ENCODE results near the gene ALG9. TPM values are rescaled to one million over a fixed set of nuclear protein-coding genes. Genes with fewer than 3 reads are reported as not detected.

Gene ALG9
- total RNA-seq, 3 donors from 2014 or later (not counting 1 experiment from before 2014, with no cell fraction given): 30.6 to 37.1 (median 35.4) TPM

GRCh38 chr11:111878385-111878848, 7.0 kb upstream of the ALG9 start:
- Mint-ChIP-seq H3K4me3 (peak overlapping the region; percentile 99), H3K9me3 (no peaks in the 10 kb centered on the region), H3K36me3 (no peaks in the 10 kb centered on the region), H3K27me3 (ENCODE audit: low read depth in 2 of 2) (no peaks in the 10 kb centered on the region), H3K4me1 (peaks cover 19 to 24% of the 10 kb centered on the region in 2 donors), H3K27ac (peak overlapping the region; percentile 98 to 100)
- H3K27me3 ChIP-seq (ENCODE audit: control insufficient read depth, insufficient read depth, low read length): no peaks in the 10 kb centered on the region
- peak overlapping the region; percentile 99 for H3K27ac ChIP-seq (ENCODE audit: low read length)
- intact Hi-C loops (cut with micrococcal nuclease): loop anchor here (2.0 kb wide), 1 partner anchor 112 kb away; the partner anchor contains the start of gene PPP2R1B
- ATAC-seq: peak in 1 of 3 donors; percentile 0
- peaks cover 3% of the 10 kb centered on the region for H3K36me3 ChIP-seq (ENCODE audit: control insufficient read depth, insufficient read depth, low read length)
- peak overlapping the region; percentile 78 for H3K4me3 ChIP-seq (ENCODE audit: low read length)
- no peak for TF ChIP-seq CTCF (IDR thresholded peaks at IDR 0.05)
- H3K9me3 ChIP-seq (ENCODE audit: control insufficient read depth, insufficient read depth, low read length): no peaks in the 10 kb centered on the region
- peaks cover 13% of the 10 kb centered on the region for H3K4me1 ChIP-seq (ENCODE audit: control insufficient read depth, insufficient read depth, low read length)
- DNase-seq: no peak
- 0% methylated on average over 12 of the region's 13 CpGs for WGBS (ENCODE audit: insufficient coverage)

GRCh38 chr11:111871693-111872161, 346 bp upstream of the ALG9 start:
- Mint-ChIP-seq H3K4me1 (peaks cover 14 to 19% of the 10 kb centered on the region in 2 donors), H3K9me3 (no peaks in the 10 kb centered on the region), H3K27me3 (ENCODE audit: low read depth in 2 of 2) (no peaks in the 10 kb centered on the region), H3K4me3 (peak overlapping the region; percentile 86), H3K27ac (peak overlapping the region; percentile 86 to 94), H3K36me3 (no peaks in the 10 kb centered on the region)
- no peak for TF ChIP-seq CTCF (IDR thresholded peaks at IDR 0.05)
- peaks cover 9% of the 10 kb centered on the region for H3K4me1 ChIP-seq (ENCODE audit: control insufficient read depth, insufficient read depth, low read length)
- H3K36me3 ChIP-seq (ENCODE audit: control insufficient read depth, insufficient read depth, low read length): peaks cover 11% of the 10 kb centered on the region
- WGBS (ENCODE audit: insufficient coverage): 67% methylated on average over 5 of the region's 5 CpGs
- no peak for DNase-seq
- H3K4me3 ChIP-seq (ENCODE audit: low read length): peak overlapping the region; percentile 63
- H3K9me3 ChIP-seq (ENCODE audit: control insufficient read depth, insufficient read depth, low read length): no peaks in the 10 kb centered on the region
- no peak for ATAC-seq
- intact Hi-C loops (cut with micrococcal nuclease): loop anchor here (1.0 to 2.0 kb wide), 3 partner anchors 8 to 203 kb away; partner anchors contain the start of genes CFAP68, FDXACB1, NKAPD1 and PIH1D2
- H3K27me3 ChIP-seq (ENCODE audit: control insufficient read depth, insufficient read depth, low read length): no peaks in the 10 kb centered on the region
- peak overlapping the region; percentile 73 for H3K27ac ChIP-seq (ENCODE audit: low read length)

- DNase-seq: no peak
- Histone ChIP-seq H3K27me3 (ENCODE audit: control insufficient read depth, insufficient read depth, low read length) (no peaks in the 10 kb centered on the region), H3K4me3 (ENCODE audit: low read length) (peak overlapping the region; percentile 63), H3K36me3 (ENCODE audit: control insufficient read depth, insufficient read depth, low read length) (peaks cover 18% of the 10 kb centered on the region), H3K27ac (ENCODE audit: low read length) (peak overlapping the region; percentile 73), H3K4me1 (ENCODE audit: control insufficient read depth, insufficient read depth, low read length) (peaks cover 9% of the 10 kb centered on the region), H3K9me3 (ENCODE audit: control insufficient read depth, insufficient read depth, low read length) (no peaks in the 10 kb centered on the region)
- intact Hi-C loops (cut with micrococcal nuclease): loop anchor here (2.0 kb wide), 2 partner anchors 104 to 204 kb away; partner anchors contain the start of genes NKAPD1, PIH1D2 and PPP2R1B
- TF ChIP-seq CTCF (IDR thresholded peaks at IDR 0.05): no peak
- Mint-ChIP-seq H3K27ac (peak overlapping the region; percentile 86 to 94), H3K9me3 (no peaks in the 10 kb centered on the region), H3K4me1 (peaks cover 14 to 19% of the 10 kb centered on the region in 2 donors), H3K4me3 (peak overlapping the region; percentile 86), H3K27me3 (ENCODE audit: low read depth in 2 of 2) (no peaks in the 10 kb centered on the region), H3K36me3 (no peaks in the 10 kb centered on the region)
- no peak for ATAC-seq
Observed at GRCh38 chr11:111870522-111870885, 877 bp downstream of the ALG9 start.

GRCh38 chr11:111870113-111870512, 1.3 kb downstream of the ALG9 start:
- no peak overlapping the region for H3K27ac ChIP-seq (ENCODE audit: low read length)
- no peak for TF ChIP-seq CTCF (IDR thresholded peaks at IDR 0.05)
- no peaks in the 10 kb centered on the region for H3K9me3 ChIP-seq (ENCODE audit: control insufficient read depth, insufficient read depth, low read length)
- 100% methylated on average over 1 of the region's 1 CpG for WGBS (ENCODE audit: insufficient coverage)
- H3K4me1 ChIP-seq (ENCODE audit: control insufficient read depth, insufficient read depth, low read length): peaks cover 9% of the 10 kb centered on the region
- Mint-ChIP-seq H3K4me3 (no peak overlapping the region), H3K9me3 (no peaks in the 10 kb centered on the region), H3K27ac (peak overlapping the region; percentile 86 to 94), H3K4me1 (peaks cover 14 to 19% of the 10 kb centered on the region in 2 donors), H3K36me3 (no peaks in the 10 kb centered on the region), H3K27me3 (ENCODE audit: low read depth in 2 of 2) (no peaks in the 10 kb centered on the region)
- intact Hi-C loops (cut with micrococcal nuclease): loop anchor here (2.0 kb wide), 2 partner anchors 103 to 205 kb away; partner anchors contain the start of genes NKAPD1, PIH1D2 and PPP2R1B
- no peak overlapping the region for H3K4me3 ChIP-seq (ENCODE audit: low read length)
- DNase-seq (no peak), ATAC-seq (no peak)
- H3K36me3 ChIP-seq (ENCODE audit: control insufficient read depth, insufficient read depth, low read length): peaks cover 20% of the 10 kb centered on the region
- no peaks in the 10 kb centered on the region for H3K27me3 ChIP-seq (ENCODE audit: control insufficient read depth, insufficient read depth, low read length)

Data from natural killer cell (primary cell).